Measurements from ENCODE around the gene BET1L. TPM values are rescaled to one million over a fixed set of nuclear protein-coding genes. Genes with fewer than 3 reads are reported as not detected.

The BET1L gene
- total RNA-seq, 1 experiment from 2014 or later, result 56.8 TPM

- H3K4me3 Mint-ChIP-seq (ENCODE audit: unreplicated experiment), result no peak overlapping the region
- BruUV-seq (replicated peaks), result no TSS peak
- H3K4me1 Mint-ChIP-seq (ENCODE audit: low read depth, unreplicated experiment), result no peaks in the 10 kb centered on the region
- no peaks in the 10 kb centered on the region for H3K9me3 ChIP-seq
- H3K36me3 Mint-ChIP-seq (ENCODE audit: insufficient read depth, unreplicated experiment), result peaks cover 28% of the 10 kb centered on the region
- H3K9me3 Mint-ChIP-seq (ENCODE audit: unreplicated experiment), result no peaks in the 10 kb centered on the region
- H3K4me1 ChIP-seq, result no peaks in the 10 kb centered on the region
- TF ChIP-seq CTCF (IDR thresholded peaks at IDR 0.05; ENCODE audit: insufficient read depth in 1 of 2, low read depth in 1 of 2, low read length in 1 of 2, severe bottlenecking in 1 of 2, unreplicated experiment in 1 of 2), result no peak
- POLR2A ChIA-PET, result no interaction called here
- H3K36me3 ChIP-seq (ENCODE audit: control insufficient read depth, insufficient read depth, low read length), result no peaks in the 10 kb centered on the region; the same call in none of the 2 replicates
- DNase-seq, result peak; percentile 4 to 37
- no peaks in the 10 kb centered on the region for H3K27me3 ChIP-seq (replicated peaks; ENCODE audit: control insufficient read depth, insufficient read depth, low read length)
- no peak overlapping the region for H3K27ac Mint-ChIP-seq (ENCODE audit: unreplicated experiment)
- CTCF ChIA-PET, result no interaction called here
- no peaks in the 10 kb centered on the region for H3K27me3 Mint-ChIP-seq (ENCODE audit: insufficient read depth, unreplicated experiment)
- intact Hi-C loops (cut with micrococcal nuclease; ENCODE audit: unreplicated experiment), result no loop called here
- no peak overlapping the region for H3K4me3 ChIP-seq (ENCODE audit: low read depth, low read length)
Measured at GRCh38 chr11:199782-200181, 7.4 kb downstream of the BET1L start.

- no TSS peak for BruUV-seq (replicated peaks)
- no peaks in the 10 kb centered on the region for H3K9me3 ChIP-seq
- peaks cover 27% of the 10 kb centered on the region for H3K36me3 Mint-ChIP-seq (ENCODE audit: insufficient read depth, unreplicated experiment)
- peak in 1 of 2 experiments; percentile 31 for DNase-seq
- intact Hi-C loops (cut with micrococcal nuclease; ENCODE audit: unreplicated experiment), result no loop called here
- H3K36me3 ChIP-seq (ENCODE audit: control insufficient read depth, insufficient read depth, low read length), result no peaks in the 10 kb centered on the region; the same call in none of the 2 replicates
- H3K9me3 Mint-ChIP-seq (ENCODE audit: unreplicated experiment), result no peaks in the 10 kb centered on the region
- no peaks in the 10 kb centered on the region for H3K4me1 Mint-ChIP-seq (ENCODE audit: low read depth, unreplicated experiment)
- no peak for TF ChIP-seq CTCF (IDR thresholded peaks at IDR 0.05; ENCODE audit: insufficient read depth in 1 of 2, low read depth in 1 of 2, low read length in 1 of 2, severe bottlenecking in 1 of 2, unreplicated experiment in 1 of 2)
- H3K4me1 ChIP-seq, result no peaks in the 10 kb centered on the region
- no peak overlapping the region for H3K4me3 Mint-ChIP-seq (ENCODE audit: unreplicated experiment)
- ChIA-PET POLR2A (no interaction called here), CTCF (no interaction called here)
- no peaks in the 10 kb centered on the region for H3K27me3 Mint-ChIP-seq (ENCODE audit: insufficient read depth, unreplicated experiment)
- H3K27ac Mint-ChIP-seq (ENCODE audit: unreplicated experiment), result peak overlapping the region; percentile 34
- no peak overlapping the region for H3K4me3 ChIP-seq (ENCODE audit: low read depth, low read length)
- no peaks in the 10 kb centered on the region for H3K27me3 ChIP-seq (replicated peaks; ENCODE audit: control insufficient read depth, insufficient read depth, low read length)
Measured at GRCh38 chr11:199004-199581, 8.1 kb downstream of the BET1L start.

GRCh38 chr11:198236-198806 is 8.9 kb downstream of the BET1L start:
- DNase-seq, result peak in 1 of 2 experiments; percentile 27
- Mint-ChIP-seq H3K4me3 (ENCODE audit: unreplicated experiment) (no peak overlapping the region), H3K27ac (ENCODE audit: unreplicated experiment) (peak overlapping the region; percentile 34), H3K4me1 (ENCODE audit: low read depth, unreplicated experiment) (no peaks in the 10 kb centered on the region), H3K27me3 (ENCODE audit: insufficient read depth, unreplicated experiment) (no peaks in the 10 kb centered on the region), H3K9me3 (ENCODE audit: unreplicated experiment) (no peaks in the 10 kb centered on the region), H3K36me3 (ENCODE audit: insufficient read depth, unreplicated experiment) (peaks cover 19% of the 10 kb centered on the region)
- no peak overlapping the region for H3K4me3 ChIP-seq (ENCODE audit: low read depth, low read length)
- H3K27me3 ChIP-seq (replicated peaks; ENCODE audit: control insufficient read depth, insufficient read depth, low read length), result no peaks in the 10 kb centered on the region
- ChIA-PET CTCF (no interaction called here), POLR2A (interaction anchor here (0.5 kb wide), 1 partner anchor 9 kb away, joined by 3 read pairs; the partner anchor contains the start of genes BET1L and RIC8A)
- no TSS peak for BruUV-seq (replicated peaks)
- intact Hi-C loops (cut with micrococcal nuclease; ENCODE audit: unreplicated experiment), result no loop called here
- no peaks in the 10 kb centered on the region; the same call in none of the 2 replicates for H3K36me3 ChIP-seq (ENCODE audit: control insufficient read depth, insufficient read depth, low read length)
- H3K4me1 ChIP-seq, result no peaks in the 10 kb centered on the region
- no peak for TF ChIP-seq CTCF (IDR thresholded peaks at IDR 0.05; ENCODE audit: insufficient read depth in 1 of 2, low read depth in 1 of 2, low read length in 1 of 2, severe bottlenecking in 1 of 2, unreplicated experiment in 1 of 2)
- H3K9me3 ChIP-seq, result no peaks in the 10 kb centered on the region

All from Caco-2 (cell line).